Vagina (tissue), 2 donors: ENCODE data around the gene UBE2D1.

Source experiments
- POLR2A ChIP-seq, 2 donors: fragments of 450-650 bp; IDR thresholded peaks; one replicate each; pipeline ENCODE4 v1.6.1; 2017; ENCODE audit warnings: antibody characterized with exemption in 2 of 2, mild to moderate bottlenecking in 2 of 2, moderate library complexity in 2 of 2
- TF ChIP-seq, protein P1 (sequence below), 3 experiments: fragments of 450-650 bp in 2 of 3; fragments of 200-600 bp in 1 of 3; sonication (generic) in 1 of 3; IDR thresholded peaks; one replicate each; pipeline ENCODE4 v1.5.1; 2017 to 2019; ENCODE audit warnings: antibody characterized with exemption in 3 of 3, mild to moderate bottlenecking in 2 of 3, moderate library complexity in 2 of 3

DNA sequence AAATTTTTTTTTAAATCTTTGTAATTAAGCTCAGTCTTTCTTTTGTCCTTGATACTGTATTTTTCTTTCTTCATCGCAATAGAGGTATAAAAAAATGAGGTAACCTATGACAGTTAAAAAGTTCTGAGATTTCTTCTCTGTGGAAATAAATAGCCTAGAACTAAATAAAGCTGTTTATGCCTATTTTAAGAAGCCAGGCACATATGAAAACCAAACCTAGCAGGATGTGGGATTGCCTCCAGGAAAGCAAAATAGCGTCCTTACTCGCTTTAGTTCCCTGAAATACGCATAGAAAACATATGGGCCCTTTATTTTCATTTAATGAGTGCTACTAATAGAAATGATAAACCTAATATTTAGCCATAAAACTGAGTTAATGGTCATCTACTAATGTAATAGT, 6.6 kb downstream of the UBE2D1 start:
- TF ChIP-seq, protein P1, sequence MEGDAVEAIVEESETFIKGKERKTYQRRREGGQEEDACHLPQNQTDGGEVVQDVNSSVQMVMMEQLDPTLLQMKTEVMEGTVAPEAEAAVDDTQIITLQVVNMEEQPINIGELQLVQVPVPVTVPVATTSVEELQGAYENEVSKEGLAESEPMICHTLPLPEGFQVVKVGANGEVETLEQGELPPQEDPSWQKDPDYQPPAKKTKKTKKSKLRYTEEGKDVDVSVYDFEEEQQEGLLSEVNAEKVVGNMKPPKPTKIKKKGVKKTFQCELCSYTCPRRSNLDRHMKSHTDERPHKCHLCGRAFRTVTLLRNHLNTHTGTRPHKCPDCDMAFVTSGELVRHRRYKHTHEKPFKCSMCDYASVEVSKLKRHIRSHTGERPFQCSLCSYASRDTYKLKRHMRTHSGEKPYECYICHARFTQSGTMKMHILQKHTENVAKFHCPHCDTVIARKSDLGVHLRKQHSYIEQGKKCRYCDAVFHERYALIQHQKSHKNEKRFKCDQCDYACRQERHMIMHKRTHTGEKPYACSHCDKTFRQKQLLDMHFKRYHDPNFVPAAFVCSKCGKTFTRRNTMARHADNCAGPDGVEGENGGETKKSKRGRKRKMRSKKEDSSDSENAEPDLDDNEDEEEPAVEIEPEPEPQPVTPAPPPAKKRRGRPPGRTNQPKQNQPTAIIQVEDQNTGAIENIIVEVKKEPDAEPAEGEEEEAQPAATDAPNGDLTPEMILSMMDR (IDR thresholded peaks at IDR 0.05): no peak
- TF ChIP-seq POLR2A (IDR thresholded peaks at IDR 0.05): no peak
